ENCODE data around the gene NTRK3. TPM values are rescaled to one million over a fixed set of nuclear protein-coding genes. Genes with fewer than 3 reads are reported as not detected.
A peak's percentile ranks its signal among the peaks of the same experiment; 100 is the strongest.

Gene NTRK3
- total RNA-seq, 1 experiment from 2014 or later = 1.3 TPM

GRCh38 chr15:88185584-88185983 is 71.0 kb downstream of the NTRK3 start:
- DNase-seq (ENCODE audit: low read depth) = no peak

- DNase-seq (ENCODE audit: low read depth) = no peak
These were observed 74.9 kb downstream of the NTRK3 start for GRCh38 chr15:88181613-88182012.

DNA sequence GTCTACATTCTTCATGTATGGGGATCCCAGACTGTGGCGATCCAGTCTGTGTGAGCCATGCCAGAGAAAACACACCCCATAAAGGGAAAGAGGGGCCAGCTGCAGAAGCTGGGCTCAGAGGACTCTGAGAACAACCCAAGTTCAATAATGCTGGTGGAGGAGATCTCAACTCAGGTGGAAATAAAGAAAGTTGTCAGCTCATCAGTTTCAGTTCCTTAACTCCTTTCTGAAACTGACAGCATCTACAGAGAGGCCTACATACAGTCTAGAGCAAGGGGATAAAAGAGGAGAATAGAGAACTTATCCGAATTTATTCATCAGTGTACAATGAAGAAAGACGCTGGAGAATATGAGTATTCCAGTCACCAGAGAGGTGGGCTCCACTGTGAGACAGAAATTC is 77.0 kb downstream of the NTRK3 start:
- DNase-seq (ENCODE audit: low read depth) = no peak

- no peak for DNase-seq (ENCODE audit: low read depth)
These were observed 77.9 kb downstream of the NTRK3 start for GRCh38 chr15:88178631-88179030.

DNA sequence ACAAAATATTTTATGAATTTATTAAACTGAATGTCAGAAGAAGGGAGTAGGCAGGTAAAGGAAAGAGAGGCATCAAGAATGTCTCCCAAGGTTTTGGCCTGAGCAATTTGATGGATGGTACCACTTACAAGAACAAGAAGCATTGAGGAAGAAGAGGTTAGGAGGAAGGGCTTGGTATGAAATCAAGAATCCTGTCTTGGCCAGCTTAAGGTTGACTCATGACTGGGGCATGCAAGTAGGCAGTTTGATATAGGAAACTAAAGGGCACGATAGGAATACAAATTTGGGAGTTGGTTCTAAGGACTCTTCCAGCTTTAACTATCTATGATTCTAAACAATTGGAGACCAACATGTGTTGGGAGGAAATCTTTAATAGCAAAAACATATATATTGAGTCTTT is 79.1 kb downstream of the NTRK3 start:
- no peak for DNase-seq (ENCODE audit: low read depth)

DNA sequence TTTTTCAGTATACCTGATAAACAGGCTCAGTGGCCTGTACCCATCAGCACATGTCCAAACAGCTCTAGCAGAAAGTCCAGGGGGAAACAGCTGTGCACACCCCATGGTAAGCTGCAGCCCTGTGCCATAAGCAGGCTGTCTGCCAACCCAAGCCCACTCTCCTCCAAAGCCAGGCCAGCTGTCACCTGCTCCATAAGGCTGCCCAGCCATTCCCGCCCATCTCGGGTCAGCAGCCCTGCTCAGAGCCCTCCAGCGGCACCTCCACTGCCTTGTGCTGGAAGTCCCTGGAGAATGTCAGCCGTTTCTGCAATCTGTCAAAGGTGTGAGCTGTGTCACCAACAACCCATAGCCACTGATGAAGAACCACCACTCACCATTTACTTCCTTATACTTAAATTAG is 82.0 kb downstream of the NTRK3 start:
- DNase-seq (ENCODE audit: low read depth) = no peak

- peak; percentile 27 for DNase-seq (ENCODE audit: low read depth)
These were observed 90.2 kb downstream of the NTRK3 start for GRCh38 chr15:88166082-88166993.

DNA sequence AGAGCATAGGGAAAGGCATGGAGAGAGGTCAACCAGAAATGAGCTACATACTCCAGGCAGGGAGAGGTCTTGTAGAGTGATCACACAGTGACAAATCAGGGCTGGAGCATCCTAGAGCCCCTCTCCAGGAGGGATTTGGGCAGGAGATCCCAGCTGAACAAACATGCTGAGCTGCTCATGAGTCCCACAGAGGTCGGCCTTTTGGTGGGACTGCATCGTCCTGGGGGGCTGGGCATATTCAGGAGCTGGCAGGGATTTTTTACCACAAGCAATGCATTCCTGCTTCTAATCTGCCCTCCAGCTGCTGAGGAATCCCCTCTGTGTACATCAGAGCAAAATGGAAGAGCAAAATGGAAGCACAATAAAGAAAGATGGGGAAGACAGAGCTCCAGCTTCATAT is 94.9 kb downstream of the NTRK3 start:
- DNase-seq (ENCODE audit: low read depth) = no peak

GRCh38 chr15:88155310-88155709 is 101.2 kb downstream of the NTRK3 start:
- DNase-seq (ENCODE audit: low read depth) = no peak

DNA sequence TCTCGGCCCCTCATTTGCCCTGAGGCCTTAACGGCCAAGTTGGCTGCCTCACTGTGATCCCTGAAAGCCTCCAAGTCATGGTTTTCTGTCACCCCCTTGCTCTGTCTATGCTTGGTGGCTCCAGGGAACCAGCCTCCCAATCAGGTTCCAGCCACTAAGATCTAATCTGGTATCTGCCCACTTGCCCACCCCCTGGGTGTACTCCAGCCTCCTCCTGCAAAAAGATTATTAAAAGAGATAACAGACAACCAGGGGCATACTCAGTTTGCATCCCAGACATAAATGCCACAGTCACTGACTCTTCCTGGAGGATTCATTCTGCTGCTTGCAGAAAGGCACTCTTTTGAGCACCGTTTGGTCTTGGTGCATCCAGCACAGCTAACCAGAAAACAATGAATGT is 103.9 kb downstream of the NTRK3 start:
- DNase-seq (ENCODE audit: low read depth) = no peak

DNA sequence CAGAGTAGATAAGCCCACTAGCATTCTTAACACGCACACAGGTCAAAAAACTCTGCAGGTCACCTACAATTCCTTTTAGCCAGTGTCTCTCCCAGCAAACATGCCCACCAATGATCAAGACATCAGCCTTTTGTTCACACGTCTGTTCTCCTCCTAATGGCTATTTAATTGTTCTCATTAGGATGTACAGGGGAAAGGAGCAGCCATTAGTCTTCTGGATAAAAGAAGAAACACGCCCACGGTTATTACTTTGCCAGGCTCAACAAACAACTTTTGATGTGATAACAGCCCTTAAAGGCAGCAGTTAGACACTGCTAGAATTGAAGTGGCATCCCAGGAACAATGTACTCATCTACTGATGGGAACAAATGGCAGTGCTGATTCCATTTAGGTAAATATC is 108.8 kb downstream of the NTRK3 start:
- no peak for DNase-seq (ENCODE audit: low read depth)

GRCh38 chr15:88144921-88145653 is 111.5 kb downstream of the NTRK3 start:
- DNase-seq (ENCODE audit: low read depth) = no peak

- DNase-seq (ENCODE audit: low read depth) = no peak
These were observed 114.4 kb downstream of the NTRK3 start for GRCh38 chr15:88142121-88142520.

GRCh38 chr15:88141269-88141889 is 115.2 kb downstream of the NTRK3 start:
- DNase-seq (ENCODE audit: low read depth) = no peak

DNA sequence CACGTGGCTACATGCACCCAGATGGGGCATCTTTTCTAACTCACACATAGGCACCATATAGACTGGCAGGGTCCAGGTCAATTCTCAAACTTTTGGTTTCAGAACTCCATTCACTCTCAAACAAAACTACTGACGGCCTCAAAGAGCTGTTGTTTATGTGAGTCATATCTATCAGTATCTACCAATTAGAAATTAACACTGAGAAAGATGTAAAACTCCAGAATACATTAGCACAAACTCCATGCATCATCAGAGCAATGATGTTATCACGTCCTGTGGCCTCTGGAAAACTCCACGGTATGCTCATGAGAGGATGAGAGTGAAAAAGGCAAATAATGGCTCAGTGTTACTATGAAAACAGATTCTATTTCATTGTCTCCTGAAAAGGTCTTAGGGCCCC is 116.1 kb downstream of the NTRK3 start:
- DNase-seq (ENCODE audit: low read depth) = no peak

DNA sequence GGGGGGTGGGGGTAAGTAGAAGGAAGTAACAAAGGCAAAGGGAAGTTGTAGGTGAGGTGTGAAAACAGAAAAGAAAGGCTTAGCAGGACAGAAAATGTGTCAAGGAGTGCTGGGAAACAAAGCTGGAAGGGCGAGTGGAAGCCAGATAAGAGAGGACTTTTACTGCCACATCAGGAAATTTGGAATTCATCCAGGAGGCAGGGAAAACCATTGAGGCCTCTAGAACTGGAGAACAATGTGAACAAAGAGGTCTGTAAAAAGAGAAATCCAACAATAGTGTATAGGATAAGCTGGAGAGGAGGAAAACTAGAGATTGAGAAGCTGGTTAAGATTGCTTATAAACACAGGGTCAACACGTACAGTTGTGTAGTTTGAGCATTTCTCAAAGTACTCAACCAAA is 116.6 kb downstream of the NTRK3 start:
- DNase-seq (ENCODE audit: low read depth) = no peak

- DNase-seq (ENCODE audit: low read depth) = no peak
These were observed 122.7 kb downstream of the NTRK3 start for GRCh38 chr15:88133795-88134194.

GRCh38 chr15:88132499-88132898 is 124.0 kb downstream of the NTRK3 start:
- DNase-seq (ENCODE audit: low read depth) = no peak

GRCh38 chr15:88131937-88132336 is 124.6 kb downstream of the NTRK3 start:
- DNase-seq (ENCODE audit: low read depth) = no peak

- no peak for DNase-seq (ENCODE audit: low read depth)
These were observed 129.1 kb downstream of the NTRK3 start for GRCh38 chr15:88127432-88127790.

DNA sequence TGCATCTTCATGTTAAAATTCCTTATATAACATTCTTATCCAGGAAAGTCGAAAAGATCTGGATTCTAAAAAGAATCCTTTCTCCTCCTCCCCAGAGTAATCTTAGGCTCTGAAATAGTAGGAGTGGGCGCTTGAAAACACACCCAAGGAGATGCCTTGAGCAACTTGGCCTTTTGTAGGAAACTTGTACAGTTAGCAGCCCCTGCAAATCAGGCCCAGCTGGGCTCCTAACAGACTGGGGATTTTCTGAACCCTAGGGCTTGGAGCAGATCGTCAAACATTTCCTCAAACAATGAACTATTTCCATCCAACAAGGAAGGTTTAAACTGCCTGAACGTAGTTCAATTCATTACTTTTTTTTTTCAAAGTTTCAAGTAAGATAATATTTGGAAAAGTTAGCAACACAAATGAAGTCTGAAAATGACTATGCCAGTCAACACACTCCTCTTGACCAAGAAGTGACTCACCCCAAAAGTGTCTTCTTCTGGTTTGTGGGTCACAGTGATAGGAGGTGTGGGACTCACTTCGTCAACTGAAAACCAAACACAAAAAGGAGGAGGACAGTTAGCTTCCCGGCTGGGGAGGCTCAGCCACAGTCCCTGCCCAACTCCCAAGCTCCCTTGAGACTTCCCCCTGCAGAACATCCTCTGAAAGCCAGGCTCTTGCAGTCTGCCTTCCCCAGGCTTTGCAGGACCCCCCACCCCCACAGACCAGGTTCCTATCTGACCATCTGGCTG is 129.7 kb downstream of the NTRK3 start:
- DNase-seq (ENCODE audit: low read depth) = no peak

DNA sequence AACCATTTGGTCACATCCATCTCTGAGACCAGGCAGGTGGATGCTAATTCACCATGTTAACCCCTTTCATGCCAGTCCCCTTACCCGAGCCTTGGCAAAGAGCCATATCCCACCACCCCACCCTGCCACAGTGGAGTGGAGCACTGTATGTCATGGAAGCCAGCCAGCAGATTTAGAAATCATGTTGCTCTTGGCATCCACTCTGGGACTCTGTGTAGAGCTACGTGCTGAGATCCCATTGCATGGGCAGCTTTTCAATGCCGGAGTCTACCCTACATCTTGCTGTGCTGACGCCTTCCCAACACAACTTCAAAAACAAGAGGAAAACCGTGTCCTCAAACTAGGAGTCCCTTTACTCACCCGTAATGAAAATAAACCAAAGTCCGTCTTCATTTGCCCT is 131.0 kb downstream of the NTRK3 start:
- DNase-seq (ENCODE audit: low read depth) = no peak
